Measurements from ENCODE around the gene CUL1.

CUL1 gene

GRCh38 chr7:148718431-148718830 lies 19.7 kb downstream of the CUL1 start:
- no peaks in the 10 kb centered on the region for H3K36me3 ChIP-seq (ENCODE audit: insufficient read depth, low read length)
- H3K79me2 ChIP-seq (ENCODE audit: control insufficient read depth, insufficient read depth, low read length, unreplicated experiment): peaks cover 98% of the 10 kb centered on the region
- no peak overlapping the region for H2AFZ ChIP-seq (ENCODE audit: low read length, unreplicated experiment)
- no peak overlapping the region for H3K4me3 ChIP-seq (ENCODE audit: low read depth, low read length)
- H3K27me3 ChIP-seq (ENCODE audit: insufficient read depth, low read length): no peaks in the 10 kb centered on the region
- no peak overlapping the region for H3K27ac ChIP-seq (ENCODE audit: low read depth, low read length)
- peaks cover 6% of the 10 kb centered on the region for H3K4me1 ChIP-seq (ENCODE audit: control insufficient read depth, insufficient read depth, low read length, unreplicated experiment)

DNA sequence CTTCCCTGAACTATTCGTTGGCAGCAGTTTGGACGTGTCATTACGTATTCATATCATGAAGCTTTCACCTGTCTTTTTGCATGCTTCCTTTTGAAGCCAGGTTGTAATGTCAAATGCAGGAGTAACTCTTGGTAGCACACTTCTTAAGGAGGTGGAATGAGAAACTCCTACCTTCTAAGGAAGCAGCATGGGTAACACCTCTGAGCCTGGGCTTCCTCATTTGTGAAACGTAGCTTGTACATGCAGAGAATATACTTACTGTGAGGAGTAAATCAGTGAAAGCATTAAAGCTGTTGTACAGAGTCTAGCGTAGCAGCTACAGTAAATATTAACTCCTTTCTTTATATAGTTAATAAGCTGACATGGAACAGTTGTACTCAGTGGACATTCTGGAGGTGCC lies 21.1 kb downstream of the CUL1 start:
- Histone ChIP-seq H2AFZ (ENCODE audit: low read length, unreplicated experiment) (no peak overlapping the region), H3K4me3 (ENCODE audit: low read depth, low read length) (no peak overlapping the region), H3K27ac (ENCODE audit: low read depth, low read length) (no peak overlapping the region), H3K36me3 (ENCODE audit: insufficient read depth, low read length) (no peaks in the 10 kb centered on the region), H3K79me2 (ENCODE audit: control insufficient read depth, insufficient read depth, low read length, unreplicated experiment) (peaks cover 99% of the 10 kb centered on the region), H3K27me3 (ENCODE audit: insufficient read depth, low read length) (no peaks in the 10 kb centered on the region), H3K4me1 (ENCODE audit: control insufficient read depth, insufficient read depth, low read length, unreplicated experiment) (peaks cover 6% of the 10 kb centered on the region)

GRCh38 chr7:148720472-148720871 lies 21.8 kb downstream of the CUL1 start:
- no peak overlapping the region for H2AFZ ChIP-seq (ENCODE audit: low read length, unreplicated experiment)
- no peaks in the 10 kb centered on the region for H3K36me3 ChIP-seq (ENCODE audit: insufficient read depth, low read length)
- no peak overlapping the region for H3K27ac ChIP-seq (ENCODE audit: low read depth, low read length)
- H3K4me1 ChIP-seq (ENCODE audit: control insufficient read depth, insufficient read depth, low read length, unreplicated experiment): peaks cover 6% of the 10 kb centered on the region
- H3K27me3 ChIP-seq (ENCODE audit: insufficient read depth, low read length): no peaks in the 10 kb centered on the region
- peaks cover 99% of the 10 kb centered on the region for H3K79me2 ChIP-seq (ENCODE audit: control insufficient read depth, insufficient read depth, low read length, unreplicated experiment)
- H3K4me3 ChIP-seq (ENCODE audit: low read depth, low read length): no peak overlapping the region

GRCh38 chr7:148721390-148721789 lies 22.7 kb downstream of the CUL1 start:
- Histone ChIP-seq H3K4me1 (ENCODE audit: control insufficient read depth, insufficient read depth, low read length, unreplicated experiment) (peaks cover 6% of the 10 kb centered on the region), H3K4me3 (ENCODE audit: low read depth, low read length) (no peak overlapping the region), H3K27me3 (ENCODE audit: insufficient read depth, low read length) (no peaks in the 10 kb centered on the region), H3K27ac (ENCODE audit: low read depth, low read length) (no peak overlapping the region), H3K79me2 (ENCODE audit: control insufficient read depth, insufficient read depth, low read length, unreplicated experiment) (peaks cover 99% of the 10 kb centered on the region), H3K36me3 (ENCODE audit: insufficient read depth, low read length) (no peaks in the 10 kb centered on the region), H2AFZ (ENCODE audit: low read length, unreplicated experiment) (no peak overlapping the region)

DNA sequence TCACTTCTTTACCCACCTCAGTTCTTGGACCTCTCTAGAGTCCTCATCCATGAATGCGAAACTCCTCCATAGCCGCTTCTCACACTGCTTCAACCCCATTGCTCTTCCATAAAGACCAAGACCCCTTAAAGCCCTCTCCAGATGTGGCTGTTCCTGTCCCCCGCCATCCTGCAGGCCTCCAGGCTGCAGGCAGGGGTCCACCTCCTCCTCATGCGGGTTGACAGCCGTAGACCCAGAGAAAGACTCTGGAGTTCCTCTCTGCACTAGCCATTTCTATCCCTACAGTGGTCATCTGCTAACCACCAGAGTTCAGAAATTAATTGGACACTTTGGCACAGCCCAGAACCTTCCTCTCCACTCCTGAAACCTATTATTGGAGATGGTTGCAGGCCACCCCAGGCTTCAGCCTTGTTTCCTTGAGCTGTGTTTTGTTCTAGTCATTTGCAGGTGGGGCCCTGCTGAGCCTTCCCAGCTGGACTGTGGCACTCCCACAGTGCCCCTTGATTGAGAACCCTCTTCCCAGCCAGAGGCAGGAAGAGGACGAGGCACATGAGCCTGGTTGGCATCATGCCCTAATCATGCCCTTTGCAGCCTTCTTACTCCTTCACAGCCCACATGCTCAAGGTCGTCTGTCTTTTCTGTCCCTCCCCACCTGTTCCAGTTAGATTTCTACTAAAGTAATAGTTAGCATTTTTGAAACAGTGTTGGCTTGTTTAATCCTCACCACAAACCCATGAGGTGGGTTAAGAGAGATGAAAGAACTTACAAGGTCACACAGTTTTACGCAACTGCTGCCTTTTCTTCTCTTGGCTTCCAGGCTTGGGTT lies 23.9 kb downstream of the CUL1 start:
- peaks cover 6% of the 10 kb centered on the region for H3K4me1 ChIP-seq (ENCODE audit: control insufficient read depth, insufficient read depth, low read length, unreplicated experiment)

GRCh38 chr7:148723166-148723559 lies 24.5 kb downstream of the CUL1 start:
- H3K27ac ChIP-seq (ENCODE audit: low read depth, low read length): no peak overlapping the region
- H3K4me3 ChIP-seq (ENCODE audit: low read depth, low read length): no peak overlapping the region
- H3K4me1 ChIP-seq (ENCODE audit: control insufficient read depth, insufficient read depth, low read length, unreplicated experiment): peaks cover 6% of the 10 kb centered on the region
- H3K27me3 ChIP-seq (ENCODE audit: insufficient read depth, low read length): no peaks in the 10 kb centered on the region
- H3K36me3 ChIP-seq (ENCODE audit: insufficient read depth, low read length): no peaks in the 10 kb centered on the region
- H3K79me2 ChIP-seq (ENCODE audit: control insufficient read depth, insufficient read depth, low read length, unreplicated experiment): peaks cover 98% of the 10 kb centered on the region
- no peak overlapping the region for H2AFZ ChIP-seq (ENCODE audit: low read length, unreplicated experiment)

More for the DNA sequence above, 23.9 kb downstream of the CUL1 start:
- no peak overlapping the region for H3K27ac ChIP-seq (ENCODE audit: low read depth, low read length)
- no peaks in the 10 kb centered on the region for H3K27me3 ChIP-seq (ENCODE audit: insufficient read depth, low read length)
- peaks cover 98% of the 10 kb centered on the region for H3K79me2 ChIP-seq (ENCODE audit: control insufficient read depth, insufficient read depth, low read length, unreplicated experiment)
- H2AFZ ChIP-seq (ENCODE audit: low read length, unreplicated experiment): no peak overlapping the region
- H3K4me3 ChIP-seq (ENCODE audit: low read depth, low read length): no peak overlapping the region
- H3K36me3 ChIP-seq (ENCODE audit: insufficient read depth, low read length): no peaks in the 10 kb centered on the region

DNA sequence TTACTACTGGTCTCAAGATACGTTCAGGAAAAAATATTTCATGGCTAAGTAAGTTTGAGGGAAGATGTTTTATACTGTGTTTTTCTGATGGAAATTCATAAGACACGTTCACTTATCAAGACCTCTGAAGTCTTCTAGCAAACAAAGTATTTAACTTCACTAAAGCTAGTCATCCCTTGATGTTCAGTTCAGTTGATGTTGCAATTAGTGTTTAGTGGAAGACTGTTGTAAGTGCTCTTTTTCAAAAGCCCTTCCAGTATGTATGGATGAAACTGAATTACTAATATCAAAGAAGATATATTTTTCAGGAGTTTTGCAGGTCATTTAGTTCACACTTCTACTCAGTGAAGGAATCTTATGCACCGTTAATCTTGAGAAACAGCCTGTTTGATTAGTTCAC lies 25.1 kb downstream of the CUL1 start:
- no peak overlapping the region for H3K4me3 ChIP-seq (ENCODE audit: low read depth, low read length)
- peaks cover 98% of the 10 kb centered on the region for H3K79me2 ChIP-seq (ENCODE audit: control insufficient read depth, insufficient read depth, low read length, unreplicated experiment)
- H3K27ac ChIP-seq (ENCODE audit: low read depth, low read length): no peak overlapping the region
- no peaks in the 10 kb centered on the region for H3K27me3 ChIP-seq (ENCODE audit: insufficient read depth, low read length)
- H2AFZ ChIP-seq (ENCODE audit: low read length, unreplicated experiment): no peak overlapping the region
- no peaks in the 10 kb centered on the region for H3K36me3 ChIP-seq (ENCODE audit: insufficient read depth, low read length)
- H3K4me1 ChIP-seq (ENCODE audit: control insufficient read depth, insufficient read depth, low read length, unreplicated experiment): peaks cover 7% of the 10 kb centered on the region

DNA sequence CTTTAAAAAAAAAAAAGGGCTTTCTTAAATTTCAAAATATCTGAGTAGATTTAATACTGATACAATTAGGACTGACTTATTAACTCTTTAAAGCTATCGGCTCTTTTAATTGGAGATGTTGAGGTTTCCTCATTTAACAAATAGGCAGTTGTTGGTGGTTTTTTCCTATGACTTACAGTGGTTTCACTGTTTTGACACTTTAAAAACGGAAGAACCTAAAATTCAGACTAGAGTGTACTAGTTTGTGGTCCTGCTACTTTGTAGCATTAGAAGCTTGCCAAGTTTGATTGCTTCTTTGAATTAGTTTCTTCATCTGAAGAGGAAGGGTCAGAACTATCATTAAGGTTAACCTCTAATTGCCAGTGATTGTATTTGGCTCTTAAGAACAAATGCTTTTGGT lies 27.7 kb downstream of the CUL1 start:
- peaks cover 89% of the 10 kb centered on the region for H3K79me2 ChIP-seq (ENCODE audit: control insufficient read depth, insufficient read depth, low read length, unreplicated experiment)
- H3K27ac ChIP-seq (ENCODE audit: low read depth, low read length): no peak overlapping the region
- no peak overlapping the region for H3K4me3 ChIP-seq (ENCODE audit: low read depth, low read length)
- peaks cover 30% of the 10 kb centered on the region for H3K4me1 ChIP-seq (ENCODE audit: control insufficient read depth, insufficient read depth, low read length, unreplicated experiment)
- peaks cover 3% of the 10 kb centered on the region; the same call in 1 of the 2 replicates for H3K36me3 ChIP-seq (ENCODE audit: insufficient read depth, low read length)
- no peaks in the 10 kb centered on the region for H3K27me3 ChIP-seq (ENCODE audit: insufficient read depth, low read length)
- no peak overlapping the region for H2AFZ ChIP-seq (ENCODE audit: low read length, unreplicated experiment)

GRCh38 chr7:148727501-148728278 lies 29.0 kb downstream of the CUL1 start:
- Histone ChIP-seq H2AFZ (ENCODE audit: low read length, unreplicated experiment) (no peak overlapping the region), H3K27ac (ENCODE audit: low read depth, low read length) (no peak overlapping the region), H3K4me1 (ENCODE audit: control insufficient read depth, insufficient read depth, low read length, unreplicated experiment) (peaks cover 29% of the 10 kb centered on the region), H3K4me3 (ENCODE audit: low read depth, low read length) (no peak overlapping the region), H3K79me2 (ENCODE audit: control insufficient read depth, insufficient read depth, low read length, unreplicated experiment) (peaks cover 88% of the 10 kb centered on the region), H3K36me3 (ENCODE audit: insufficient read depth, low read length) (peaks cover 12% of the 10 kb centered on the region), H3K27me3 (ENCODE audit: insufficient read depth, low read length) (no peaks in the 10 kb centered on the region)

GRCh38 chr7:148729984-148730733 lies 31.5 kb downstream of the CUL1 start:
- Histone ChIP-seq H2AFZ (ENCODE audit: low read length, unreplicated experiment) (no peak overlapping the region), H3K4me3 (ENCODE audit: low read depth, low read length) (no peak overlapping the region), H3K4me1 (ENCODE audit: control insufficient read depth, insufficient read depth, low read length, unreplicated experiment) (peaks cover 24% of the 10 kb centered on the region), H3K36me3 (ENCODE audit: insufficient read depth, low read length) (peaks cover 12% of the 10 kb centered on the region), H3K27ac (ENCODE audit: low read depth, low read length) (peak overlapping the region; percentile 52), H3K27me3 (ENCODE audit: insufficient read depth, low read length) (no peaks in the 10 kb centered on the region), H3K79me2 (ENCODE audit: control insufficient read depth, insufficient read depth, low read length, unreplicated experiment) (peaks cover 87% of the 10 kb centered on the region)

All from ACC112 (cell line).